Measurements from ENCODE around the gene HNF4A.

- TF ChIP-seq POLR2A (IDR thresholded peaks at IDR 0.05) (no peak), CTCF (IDR thresholded peaks at IDR 0.05) (no peak)
Observed at GRCh38 chr20:44425923-44426322, 70.4 kb downstream of the HNF4A start.

Measured in sigmoid colon (tissue), 3 donors.